ELF-1 (cell line): ENCODE results near the gene AGBL5.
"Not testable (repeated sequence)": the region's sequence is repeated elsewhere in the genome, so short reads cannot be mapped to it uniquely, and the experiment has no call there.

Experiments
- DNase-seq: peaks from one replicate; pipeline ENCODE4 v3.0.0-alpha.2; 2016; ENCODE audit warnings: low read depth, low spot score

AGBL5 gene

GRCh38 chr2:27051902-27052645, 606 bp downstream of the AGBL5 start:
- peak; percentile 29 for DNase-seq

GRCh38 chr2:27053321-27053720, 1.9 kb downstream of the AGBL5 start:
- DNase-seq, result no peak

- DNase-seq, result no peak
Observed at GRCh38 chr2:27053776-27054175, 2.3 kb downstream of the AGBL5 start.

- DNase-seq, result no peak
Observed at GRCh38 chr2:27054721-27055120, 3.3 kb downstream of the AGBL5 start.

- no peak for DNase-seq
Observed at GRCh38 chr2:27057184-27057583, 5.7 kb downstream of the AGBL5 start.

- no peak for DNase-seq
Observed at GRCh38 chr2:27058210-27058609, 6.7 kb downstream of the AGBL5 start.

GRCh38 chr2:27059141-27059820, 7.8 kb downstream of the AGBL5 start:
- DNase-seq, result no peak

- DNase-seq, result no peak
Observed at GRCh38 chr2:27060323-27060722, 8.9 kb downstream of the AGBL5 start.

- DNase-seq, result no peak
Observed at GRCh38 chr2:27065128-27065527, 13.7 kb downstream of the AGBL5 start.

GRCh38 chr2:27067385-27067784, 15.9 kb downstream of the AGBL5 start:
- DNase-seq, result no peak

GRCh38 chr2:27069436-27069835, 18.0 kb downstream of the AGBL5 start:
- DNase-seq, result no peak

GRCh38 chr2:27069961-27070618, 18.6 kb downstream of the AGBL5 start:
- no peak for DNase-seq

GRCh38 chr2:27070653-27071276, 19.3 kb downstream of the AGBL5 start:
- no peak for DNase-seq

GRCh38 chr2:27071277-27071989, 20.0 kb downstream of the AGBL5 start, which contains the start of gene OST4:
Gene OST4, minus strand, starts transcription at chr2:27071654.
- peak; percentile 91 for DNase-seq

- DNase-seq, result peak; percentile 64
Observed at GRCh38 chr2:27071990-27072830, 20.7 kb downstream of the AGBL5 start.

- no peak for DNase-seq
Observed at GRCh38 chr2:27072920-27073319, 21.5 kb downstream of the AGBL5 start.

GRCh38 chr2:27073782-27074181, 22.3 kb downstream of the AGBL5 start:
- DNase-seq, result no peak

GRCh38 chr2:27074738-27075565, 23.5 kb downstream of the AGBL5 start:
- DNase-seq, result no peak

- DNase-seq, result not testable (repeated sequence)
Observed at GRCh38 chr2:27075566-27075871, 24.1 kb downstream of the AGBL5 start.

- DNase-seq, result no peak
Observed at GRCh38 chr2:27076323-27076722, 24.9 kb downstream of the AGBL5 start.
